Liver (tissue), 9 donors: ENCODE measurements around the gene CSNK2A3. TPM values are rescaled to one million over a fixed set of nuclear protein-coding genes. Genes with fewer than 3 reads are reported as not detected.

Source experiments
- DNase-seq: peaks from one replicate; pipeline ENCODE4 v3.0.0-alpha.2; 2017; ENCODE audit warnings: low spot score
- H3K27ac ChIP-seq, 2 donors: one replicate each; pipeline ENCODE4 v1.7.0; 2013; ENCODE audit warnings: inconsistent platforms in 2 of 2, low read length in 2 of 2, control low read depth in 1 of 2, low read depth in 1 of 2, mild to moderate bottlenecking in 1 of 2
- H3K27me3 ChIP-seq, 4 donors: one replicate each; pipeline versions ENCODE4 v1.6.1 to v1.7.0; 2013; ENCODE audit warnings: low read length in 3 of 4, inconsistent platforms in 1 of 4, mild to moderate bottlenecking in 1 of 4, moderate library complexity in 1 of 4; ENCODE audit not compliant: control insufficient read depth in 4 of 4, insufficient read depth in 4 of 4
- H3K36me3 ChIP-seq, 4 donors: one replicate each; pipeline versions ENCODE4 v1.6.1 to v1.7.0; 2013; ENCODE audit warnings: low read length in 3 of 4, mild to moderate bottlenecking in 3 of 4, low read depth in 1 of 4, moderate library complexity in 1 of 4; ENCODE audit not compliant: control insufficient read depth in 4 of 4, insufficient read depth in 3 of 4
- H3K4me1 ChIP-seq, 4 donors: one replicate each; pipeline versions ENCODE4 v1.6.1 to v1.7.0; 2013; ENCODE audit warnings: low read length in 3 of 4, mild to moderate bottlenecking in 3 of 4, moderate library complexity in 1 of 4; ENCODE audit not compliant: control insufficient read depth in 4 of 4, insufficient read depth in 4 of 4
- H3K4me3 ChIP-seq, 3 donors: one replicate each; pipeline versions ENCODE4 v1.6.1 to v1.7.0; 2013; ENCODE audit warnings: low read length in 3 of 3, control low read depth in 1 of 3, low read depth in 1 of 3, mild to moderate bottlenecking in 1 of 3
- H3K9ac ChIP-seq, 2 donors: one replicate each; pipeline ENCODE4 v1.7.0; 2013; ENCODE audit warnings: low read length in 2 of 2, mild to moderate bottlenecking in 2 of 2, moderate library complexity in 2 of 2, control low read depth in 1 of 2, low read depth in 1 of 2
- H3K9me3 ChIP-seq, 4 donors: one replicate each; pipeline versions ENCODE4 v1.6.1 to v1.7.0; 2013; ENCODE audit warnings: low read length in 3 of 4; ENCODE audit not compliant: control insufficient read depth in 4 of 4
- ATF3 ChIP-seq: IDR thresholded peaks from 2 replicates; pipeline ENCODE4 v1.6.1; 2016; ENCODE audit warnings: antibody characterized with exemption
- CTCF ChIP-seq: fragments of 150-350 bp; IDR thresholded peaks from 2 replicates; pipeline ENCODE4 v1.5.1; 2017; ENCODE audit warnings: improper control_type of control experiment, low read depth, low read length; ENCODE audit not compliant: missing input control
- EGR1 ChIP-seq, 2 donors: IDR thresholded peaks; 2 replicates each; pipeline ENCODE4 v1.6.1; 2016 to 2018; ENCODE audit warnings: antibody characterized with exemption in 2 of 2, low read depth in 2 of 2
- FOXA1 ChIP-seq: IDR thresholded peaks from 2 replicates; pipeline ENCODE4 v1.6.1; 2016; ENCODE audit warnings: antibody characterized with exemption
- FOXA2 ChIP-seq: IDR thresholded peaks from 2 replicates; pipeline ENCODE4 v1.6.1; 2016; ENCODE audit warnings: antibody characterized with exemption
- GABPA ChIP-seq, 2 donors: IDR thresholded peaks in 1 of 2; conservative IDR thresholded peaks in 1 of 2; 2 replicates each; pipeline ENCODE4 v1.6.1; 2016; ENCODE audit warnings: antibody characterized with exemption in 2 of 2, mild to moderate bottlenecking in 1 of 2, moderate library complexity in 1 of 2
- HNF4A ChIP-seq, 2 donors: conservative IDR thresholded peaks; 2 replicates each; pipeline ENCODE4 v1.6.1; 2016; ENCODE audit warnings: antibody characterized with exemption in 2 of 2, mild to moderate bottlenecking in 2 of 2
- HNF4G ChIP-seq: IDR thresholded peaks from 2 replicates; pipeline ENCODE4 v1.6.1; 2016; ENCODE audit warnings: antibody characterized with exemption
- JUND ChIP-seq, 2 donors: IDR thresholded peaks; 2 replicates each; pipeline ENCODE4 v1.6.1; 2016; ENCODE audit warnings: antibody characterized with exemption in 2 of 2
- MAX ChIP-seq: IDR thresholded peaks from 2 replicates; pipeline ENCODE4 v1.6.1; 2016; ENCODE audit warnings: antibody characterized with exemption
- NR2F2 ChIP-seq: IDR thresholded peaks from 2 replicates; pipeline ENCODE4 v1.6.1; 2016; ENCODE audit warnings: antibody characterized with exemption
- RAD21 ChIP-seq, 2 donors: IDR thresholded peaks; 2 replicates each; pipeline ENCODE4 v1.6.1; 2016; ENCODE audit warnings: antibody characterized with exemption in 2 of 2, mild to moderate bottlenecking in 2 of 2
- REST ChIP-seq: IDR thresholded peaks from 2 replicates; pipeline ENCODE4 v1.6.1; 2016; ENCODE audit warnings: antibody characterized with exemption, mild to moderate bottlenecking
- RXRA ChIP-seq, 2 donors: IDR thresholded peaks; 2 replicates each; pipeline ENCODE4 v1.6.1; 2017 to 2018; ENCODE audit warnings: antibody characterized with exemption in 2 of 2, mild to moderate bottlenecking in 1 of 2
- SP1 ChIP-seq: IDR thresholded peaks from 2 replicates; pipeline ENCODE4 v1.6.1; 2018; ENCODE audit warnings: antibody characterized with exemption, mild to moderate bottlenecking
- TAF1 ChIP-seq: conservative IDR thresholded peaks from 2 replicates; pipeline ENCODE4 v1.6.1; 2016; ENCODE audit warnings: antibody characterized with exemption, mild to moderate bottlenecking
- YY1 ChIP-seq: IDR thresholded peaks from 2 replicates; pipeline ENCODE4 v1.6.1; 2016; ENCODE audit warnings: antibody characterized with exemption, mild to moderate bottlenecking
- ZBTB33 ChIP-seq: IDR thresholded peaks from 2 replicates; pipeline ENCODE4 v1.6.1; 2016; ENCODE audit warnings: antibody characterized with exemption
- WGBS: extraction: QIAGEN DNeasy Blood & Tissue Kit; methylation state at CpG from one replicate; pipeline ENCODE4 v1.1.7; 2013; 5-methylcytosine and 5-hydroxymethylcytosine counted together
- polyA plus RNA-seq, 2 donors: library from polyadenylated mRNA; stranded (reverse) in 1 of 2; unstranded in 1 of 2; fragments of 200-250 nt in 1 of 2; fragments of >200 nt in 1 of 2; fragmentation: Nextera tagmentation in 1 of 2; extraction: Ambion mirVana in 1 of 2; gene quantifications; one replicate each; pipeline versions ENCODE4 v1.2.1 to v1.2.3, GENCODE V29; 2013 to 2015
- total RNA-seq, 2 donors: library from RNA; depleted of rRNA; stranded (reverse); fragments of >200 nt; gene quantifications; one replicate each; pipeline ENCODE4 v1.2.3, GENCODE V29; 2014
- donor health status: healthy.
- donor health status: healthy.
- donor health status: healthy.
- donor health status: healthy.
- donor health status: healthy.

Gene CSNK2A3
- total and polyA plus RNA-seq, 4 donors: 0.51 to 0.92 (median 0.59) TPM; not detected in 1

- Histone ChIP-seq H3K27me3 (no peaks in the 10 kb centered on the region), H3K27ac (no peak overlapping the region), H3K4me1 (peaks cover 0 to 20% (median 12%) of the 10 kb centered on the region in 4 donors), H3K4me3 (no peak overlapping the region), H3K36me3 (no peaks in the 10 kb centered on the region), H3K9me3 (no peaks in the 10 kb centered on the region), H3K9ac (no peak overlapping the region)
- DNase-seq: peak; percentile 26
- TF ChIP-seq ATF3: no peak
- TF ChIP-seq GABPA (IDR thresholded peaks at IDR 0.05 in 1 of 2, conservative IDR thresholded peaks at IDR 0.05 in 1 of 2): no peak
- TF ChIP-seq EGR1 (IDR thresholded peaks at IDR 0.05; ENCODE audit: low read depth in 2 of 2): no peak
- no peak for TF ChIP-seq ZBTB33
- no peak for TF ChIP-seq TAF1
- no peak for TF ChIP-seq RXRA (IDR thresholded peaks at IDR 0.05)
- TF ChIP-seq REST: no peak
- TF ChIP-seq NR2F2: no peak
- TF ChIP-seq JUND (IDR thresholded peaks at IDR 0.05): no peak
- no peak for TF ChIP-seq CTCF
- no peak for TF ChIP-seq HNF4G
- TF ChIP-seq FOXA1: no peak
- TF ChIP-seq MAX: no peak
- no peak for TF ChIP-seq FOXA2
- TF ChIP-seq RAD21 (IDR thresholded peaks at IDR 0.05): no peak
- TF ChIP-seq HNF4A (conservative IDR thresholded peaks at IDR 0.05): no peak
- TF ChIP-seq SP1: no peak
- TF ChIP-seq YY1: no peak
- 64% methylated on average over 7 of the region's 7 CpGs for WGBS
Measured at GRCh38 chr11:11382858-11383532, 29.9 kb upstream of the CSNK2A3 start.
